A673 (cell line): ENCODE data around the gene PSENEN. TPM values are rescaled to one million over a fixed set of nuclear protein-coding genes. Genes with fewer than 3 reads are reported as not detected.
A peak's percentile ranks its signal among the peaks of the same experiment; 100 is the strongest.

Experiments
- BruUV-seq: library from RNA; stranded (reverse); fragments of 400-500 nt; replicated peaks from 2 replicates; lab custom pipeline; 2021; lab: Mats Ljungman, UMichigan
- CTCF ChIA-PET: fragments of 300-600 bp; sonication (Branson Sonifier 250); formaldehyde crosslinking; loops from one replicate; lab custom pipeline; 2022; ENCODE audit warnings: antibody characterized with exemption; lab: Charles Lee
- POLR2A ChIA-PET: fragments of 300-600 bp; sonication (Branson Sonifier 250); formaldehyde crosslinking; loops from one replicate; lab custom pipeline; 2022; ENCODE audit warnings: antibody characterized with exemption; ENCODE audit not compliant: low non-redundant PET; lab: Charles Lee
- DNase-seq: peaks from one replicate; pipeline ENCODE4 v3.0.0-alpha.2; 2015; ENCODE audit warnings: low spot score
- H3K27ac ChIP-seq: fragments of 200-600 bp; sonication (generic); 2 replicates; pipeline ENCODE4 v1.5.1; 2016; ENCODE audit warnings: mixed run types, low read depth, mild to moderate bottlenecking, mixed read lengths, antibody characterized with exemption, low read length; ENCODE audit not compliant: poor library complexity, severe bottlenecking
- H3K27me3 ChIP-seq: fragments of 200-600 bp; sonication (generic); replicated peaks from 2 replicates; pipeline ENCODE4 v1.6.1; 2017; ENCODE audit warnings: mixed run types, low read depth, mild to moderate bottlenecking, mixed read lengths, antibody characterized with exemption, low read length; ENCODE audit not compliant: insufficient read depth, poor library complexity
- H3K36me3 ChIP-seq: fragments of 200-600 bp; sonication (generic); 2 replicates; pipeline ENCODE4 v1.6.1; 2016; ENCODE audit warnings: mixed run types, mild to moderate bottlenecking, mixed read lengths, antibody characterized with exemption, low read length; ENCODE audit not compliant: insufficient read depth, poor library complexity, severe bottlenecking
- H3K4me1 ChIP-seq: fragments of 200-600 bp; sonication (generic); 2 replicates; pipeline ENCODE4 v1.6.1; 2017; ENCODE audit warnings: mixed run types, mild to moderate bottlenecking, mixed read lengths, antibody characterized with exemption, low read length; ENCODE audit not compliant: insufficient read depth, poor library complexity, severe bottlenecking
- H3K4me3 ChIP-seq: fragments of 200-600 bp; sonication (generic); 2 replicates; pipeline ENCODE4 v1.5.1; 2016; ENCODE audit warnings: low read depth, mixed run types, mild to moderate bottlenecking, mixed read lengths, low read length; ENCODE audit not compliant: poor library complexity, severe bottlenecking
- H3K9me3 ChIP-seq: fragments of 200-600 bp; sonication (generic); 2 replicates; pipeline ENCODE4 v1.6.1; 2016; ENCODE audit warnings: mixed run types, low read depth, mild to moderate bottlenecking, mixed read lengths, antibody characterized with exemption, low read length; ENCODE audit not compliant: poor library complexity, severe bottlenecking
- CTCF ChIP-seq: fragments of 300-800, 200-600 bp; sonication (generic); conservative IDR thresholded peaks from 2 replicates; pipeline ENCODE4 v1.5.1; 2017; ENCODE audit warnings: low read depth, mild to moderate bottlenecking, antibody characterized with exemption, low read length, moderate library complexity, mixed read lengths
- EZH2 ChIP-seq: fragments of 200-600 bp; sonication (generic); IDR thresholded peaks from 2 replicates; pipeline ENCODE4 v1.6.1; 2017; ENCODE audit warnings: borderline replicate concordance, low read depth, mild to moderate bottlenecking, mixed read lengths, antibody characterized with exemption, low read length; ENCODE audit not compliant: poor library complexity, severe bottlenecking
- intact Hi-C: fragments of 100-400 bp; cut with micrococcal nuclease; formaldehyde crosslinking; loops from one replicate; pipeline ENCODE4 v1.10.0; 2022; ENCODE audit not compliant: unreplicated experiment
- total RNA-seq: library from RNA; stranded (reverse); gene quantifications from 2 replicates; pipeline ENCODE4 v1.2.3, GENCODE V29; 2021

PSENEN gene
- total RNA-seq, 1 experiment from 2014 or later: 58.8 TPM

GRCh38 chr19:35776102-35776788 lies 30.8 kb downstream of the PSENEN start:
- Histone ChIP-seq H3K9me3 (no peaks in the 10 kb centered on the region), H3K36me3 (peaks cover 19% of the 10 kb centered on the region), H3K4me1 (peaks cover 13% of the 10 kb centered on the region), H3K27ac (peak overlapping the region; percentile 37), H3K27me3 (no peaks in the 10 kb centered on the region), H3K4me3 (peak overlapping the region; percentile 81)
- CTCF ChIA-PET: no interaction called here
- intact Hi-C loops: no loop called here
- POLR2A ChIA-PET: no interaction called here
- TF ChIP-seq EZH2 (no peak), CTCF (no peak)
- DNase-seq: no peak
- BruUV-seq: no TSS peak

- CTCF ChIA-PET: no interaction called here
- intact Hi-C loops: no loop called here
- Histone ChIP-seq H3K27ac (no peak overlapping the region), H3K4me3 (no peak overlapping the region), H3K27me3 (no peaks in the 10 kb centered on the region), H3K36me3 (peaks cover 22% of the 10 kb centered on the region), H3K4me1 (peaks cover 13% of the 10 kb centered on the region), H3K9me3 (no peaks in the 10 kb centered on the region)
- DNase-seq: no peak
- BruUV-seq: no TSS peak
- TF ChIP-seq EZH2: no peak
- no peak for TF ChIP-seq CTCF
- POLR2A ChIA-PET: no interaction called here
Observed at GRCh38 chr19:35777086-35777841, 31.8 kb downstream of the PSENEN start.

GRCh38 chr19:35777961-35778360 lies 32.5 kb downstream of the PSENEN start:
- Histone ChIP-seq H3K4me3 (no peak overlapping the region), H3K9me3 (no peaks in the 10 kb centered on the region), H3K27ac (no peak overlapping the region), H3K4me1 (peaks cover 13% of the 10 kb centered on the region), H3K36me3 (peaks cover 28% of the 10 kb centered on the region), H3K27me3 (no peaks in the 10 kb centered on the region)
- POLR2A ChIA-PET: no interaction called here
- no TSS peak for BruUV-seq
- intact Hi-C loops: no loop called here
- CTCF ChIA-PET: interaction anchor here (0.6 kb wide), 1 partner anchor 444 kb away, joined by 5 read pairs; no protein-coding TSS in a partner anchor
- TF ChIP-seq EZH2 (no peak), CTCF (no peak)
- no peak for DNase-seq
